Skeletal muscle cell (primary cell): ENCODE measurements around the gene MESP2.

Source experiments
- DNase-seq: peaks from one replicate; pipeline ENCODE4 v3.0.0-alpha.2; 2010; ENCODE audit warnings: low read depth
- H3K4me3 ChIP-seq: 2 replicates; pipeline ENCODE4 v1.5.1; 2011; ENCODE audit warnings: low read depth, mild to moderate bottlenecking, control low read depth, low read length, moderate library complexity

Gene MESP2

GRCh38 chr15:89776274-89777072 is at the start of gene MESP2:
Gene MESP2 (plus strand): TSS chr15:89776332. CDS start chr15:89776358, 26 bp downstream.
- DNase-seq, result no peak
- peak within 1 kb of the TSS; percentile 46 for H3K4me3 ChIP-seq

GRCh38 chr15:89728254-89728653 is 47.9 kb upstream of the MESP2 start:
- DNase-seq, result peak; percentile 76
- no peak overlapping the region for H3K4me3 ChIP-seq

DNA sequence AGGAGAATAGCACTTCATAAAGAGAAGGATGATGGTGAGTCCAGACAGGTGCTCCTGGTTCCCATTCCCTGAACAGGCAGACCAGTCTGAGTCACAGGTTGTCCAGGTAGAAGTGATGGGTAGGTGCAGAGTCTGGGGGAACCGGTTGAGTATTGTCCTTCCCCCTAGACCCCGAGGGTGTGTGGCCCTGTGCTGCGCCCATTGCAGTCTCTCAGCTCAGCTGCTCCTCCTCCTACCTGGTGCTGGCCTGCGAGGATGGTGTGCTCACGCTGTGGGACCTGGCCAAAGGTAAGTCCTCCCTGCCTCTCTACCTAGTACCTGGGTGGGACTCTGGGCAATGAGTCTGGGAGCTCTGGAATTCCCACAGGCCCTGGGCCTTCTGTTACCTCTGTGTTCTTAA is 44.9 kb upstream of the MESP2 start:
- DNase-seq, result no peak

DNA sequence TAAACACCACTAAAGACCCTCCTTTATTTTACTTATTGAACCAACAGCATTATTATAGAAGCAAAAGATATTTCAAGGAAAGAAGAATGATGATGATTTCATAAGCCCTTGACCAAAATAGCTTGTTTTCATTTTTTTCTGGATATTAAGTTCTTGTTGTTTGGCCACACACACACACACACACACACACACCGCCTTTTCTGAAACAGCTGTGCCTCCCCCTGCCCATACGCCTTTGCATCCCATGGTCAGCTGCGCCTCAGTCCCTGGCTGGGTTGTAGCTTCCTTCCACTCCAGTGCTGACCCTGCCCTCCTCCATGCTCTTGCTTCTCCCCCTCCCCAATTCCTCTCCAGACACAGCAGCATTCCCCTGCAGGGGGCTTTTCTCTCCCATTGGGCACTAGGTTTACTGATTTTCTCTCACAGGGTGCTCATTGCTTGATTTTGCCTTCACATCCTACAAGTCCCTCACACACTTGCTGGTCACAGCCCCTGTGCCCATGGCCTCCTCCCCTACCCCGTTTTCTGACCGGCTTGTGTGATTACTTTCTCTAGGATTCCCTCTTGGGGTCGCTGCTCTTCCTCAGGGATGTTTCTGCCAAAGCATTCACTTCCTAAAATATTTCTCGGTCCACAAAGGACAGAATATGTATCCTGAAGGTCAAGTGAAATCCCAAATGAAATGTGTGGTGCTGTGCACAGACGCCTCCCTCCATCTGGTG is 43.5 kb upstream of the MESP2 start:
- no peak for DNase-seq
- H3K4me3 ChIP-seq, result no peak overlapping the region

More for the DNA sequence above, 44.9 kb upstream of the MESP2 start:
- H3K4me3 ChIP-seq, result no peak overlapping the region

GRCh38 chr15:89735773-89736172 is 40.4 kb upstream of the MESP2 start:
- no peak overlapping the region for H3K4me3 ChIP-seq
- no peak for DNase-seq

DNA sequence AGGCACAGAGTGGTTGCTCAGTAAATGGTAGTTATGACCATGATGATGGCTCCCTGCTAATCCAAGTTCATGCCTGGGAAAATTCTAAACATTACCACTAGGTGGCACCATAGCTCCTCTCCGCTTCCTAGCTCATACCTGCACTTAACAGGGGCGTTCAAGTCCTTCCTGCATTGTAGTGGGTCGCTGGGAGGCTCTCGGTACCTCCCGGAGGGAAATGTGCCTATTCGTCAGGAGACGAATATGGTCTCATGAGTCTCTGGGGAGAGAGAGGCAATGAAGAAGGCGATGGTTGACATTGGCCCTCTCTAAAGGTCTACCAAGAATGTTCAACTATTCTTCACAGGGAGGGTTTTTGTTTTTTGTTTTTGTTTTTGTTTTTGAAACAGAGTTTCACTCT is 36.0 kb upstream of the MESP2 start:
- no peak for DNase-seq
- no peak overlapping the region for H3K4me3 ChIP-seq

- no peak overlapping the region for H3K4me3 ChIP-seq
- no peak for DNase-seq
Measured at GRCh38 chr15:89743011-89743410, 33.1 kb upstream of the MESP2 start.

- H3K4me3 ChIP-seq, result no peak overlapping the region
- DNase-seq, result no peak
Measured at GRCh38 chr15:89743594-89743993, 32.5 kb upstream of the MESP2 start.

DNA sequence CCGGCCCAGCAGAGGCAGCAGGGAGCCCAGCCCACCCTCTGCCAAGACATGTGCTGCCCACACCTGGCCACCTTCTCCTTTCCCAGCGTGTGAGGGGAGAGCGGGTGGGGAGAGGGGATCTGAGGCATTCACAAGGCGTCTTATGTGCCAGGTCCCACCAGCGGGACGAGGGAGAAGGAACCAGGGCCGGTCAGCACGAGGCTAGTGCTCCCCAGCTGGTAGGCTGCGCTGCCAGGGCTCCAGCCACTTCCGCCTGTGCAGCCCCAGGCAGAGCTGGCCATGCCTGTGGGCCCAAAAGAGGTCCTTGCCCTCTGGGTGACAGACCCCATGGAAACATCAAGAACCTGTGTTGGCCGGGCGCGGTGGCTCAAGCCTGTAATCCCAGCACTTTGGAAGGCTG is 31.0 kb upstream of the MESP2 start:
- DNase-seq, result no peak

DNA sequence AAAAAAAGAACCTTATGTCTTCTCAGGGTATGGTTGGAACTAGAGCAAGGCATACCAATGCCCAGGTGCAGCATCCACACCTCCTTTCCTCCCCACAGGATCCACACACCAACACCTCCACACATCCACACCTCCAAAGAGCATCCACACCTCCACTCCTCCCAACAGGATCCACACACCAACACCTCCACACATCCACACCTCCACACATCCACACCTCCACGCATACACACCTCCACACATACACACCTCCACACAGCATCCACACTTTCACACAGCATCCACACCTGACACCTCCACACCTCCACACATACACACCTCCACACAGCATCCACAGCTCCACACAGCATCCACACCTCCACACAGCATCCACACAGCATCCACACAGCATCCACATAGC is 30.4 kb upstream of the MESP2 start:
- no peak for DNase-seq
- no peak overlapping the region for H3K4me3 ChIP-seq

More for the DNA sequence above, 31.0 kb upstream of the MESP2 start:
- H3K4me3 ChIP-seq, result no peak overlapping the region

GRCh38 chr15:89746386-89746780 is 29.7 kb upstream of the MESP2 start:
- no peak overlapping the region for H3K4me3 ChIP-seq
- DNase-seq, result no peak

DNA sequence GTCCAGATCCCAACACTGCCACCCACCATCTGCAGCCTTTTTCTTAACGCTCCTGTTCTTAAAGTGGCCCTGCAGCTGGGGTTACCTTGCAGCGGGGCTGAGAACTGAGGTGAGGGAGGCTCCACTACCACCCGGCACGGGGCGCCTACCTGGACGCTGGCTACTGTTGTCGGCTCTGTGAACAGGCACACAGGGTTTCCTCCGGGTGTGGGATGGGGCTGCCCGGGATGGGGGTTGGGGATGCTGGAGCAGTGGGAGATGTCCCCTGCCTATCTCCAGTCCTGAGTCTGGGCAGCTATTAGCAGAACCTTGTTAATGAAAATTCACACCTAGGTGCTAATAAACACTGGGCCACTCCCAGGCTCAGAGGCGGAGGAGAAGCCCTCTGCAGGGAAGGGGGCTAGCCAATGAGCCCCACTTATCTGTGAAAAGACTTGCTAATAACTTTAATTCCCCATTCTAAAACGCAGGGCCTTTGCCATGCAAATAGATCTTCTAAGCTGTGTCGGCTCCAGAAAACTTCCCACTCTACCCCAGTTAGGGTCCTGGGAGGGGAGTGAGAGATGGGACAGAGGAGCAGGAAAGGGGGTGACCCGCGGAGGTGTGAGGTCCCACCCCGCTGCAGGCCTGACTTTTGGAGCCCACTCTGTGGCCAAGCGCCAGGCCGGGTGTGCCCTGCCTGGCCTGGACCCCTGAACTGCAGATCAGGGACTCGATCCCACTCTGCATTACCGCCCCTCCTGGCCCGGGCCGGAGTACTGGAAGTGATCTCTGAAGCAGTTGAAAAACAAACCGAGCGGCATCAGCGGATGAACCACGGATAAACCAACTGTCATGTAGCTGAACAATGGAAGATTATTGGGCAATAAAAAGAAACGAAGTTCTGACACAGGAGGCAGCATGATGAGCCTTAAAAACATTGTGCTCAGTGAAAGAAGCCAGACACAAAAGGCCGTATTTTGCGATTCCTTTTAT is 28.1 kb upstream of the MESP2 start:
- H3K4me3 ChIP-seq, result no peak overlapping the region
- DNase-seq, result no peak

DNA sequence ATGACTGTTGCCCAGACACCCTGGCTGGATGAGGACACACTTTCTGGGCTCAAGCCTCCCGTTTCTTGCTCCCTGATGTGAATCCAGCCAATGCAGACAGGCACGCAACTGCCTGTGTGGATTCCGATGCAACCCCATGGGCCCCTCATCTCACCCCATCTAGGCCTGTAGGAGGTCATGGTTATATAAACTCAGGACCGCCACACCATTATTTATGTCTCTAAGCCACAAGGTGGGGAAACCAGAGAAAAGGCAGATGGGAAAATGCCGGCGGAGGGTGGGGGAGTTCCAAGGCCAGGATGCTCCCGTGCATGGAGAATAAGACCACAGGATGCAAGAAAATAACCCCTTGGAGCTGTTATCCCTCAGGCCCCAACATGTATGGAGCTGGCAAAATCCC is 27.1 kb upstream of the MESP2 start:
- no peak for DNase-seq
- H3K4me3 ChIP-seq, result no peak overlapping the region

DNA sequence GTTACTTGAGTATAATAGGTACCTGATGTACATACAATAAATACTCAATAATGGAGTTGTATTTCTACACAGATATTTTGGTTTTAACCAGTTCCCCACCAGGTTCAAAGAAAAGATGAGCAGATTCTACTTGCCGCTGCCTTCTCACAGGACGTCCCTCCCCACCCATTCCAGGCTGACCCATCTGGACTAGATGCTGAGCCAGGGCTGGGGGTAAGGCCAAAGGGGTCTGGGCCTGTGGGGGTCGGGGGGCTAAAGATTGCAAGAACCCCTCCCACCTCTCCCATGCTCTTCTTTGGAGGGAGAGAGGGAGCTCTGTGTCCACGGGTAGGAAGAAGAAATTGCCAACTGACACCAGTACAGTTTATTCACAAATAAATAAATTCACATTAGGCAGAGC is 26.6 kb upstream of the MESP2 start:
- DNase-seq, result no peak

DNA sequence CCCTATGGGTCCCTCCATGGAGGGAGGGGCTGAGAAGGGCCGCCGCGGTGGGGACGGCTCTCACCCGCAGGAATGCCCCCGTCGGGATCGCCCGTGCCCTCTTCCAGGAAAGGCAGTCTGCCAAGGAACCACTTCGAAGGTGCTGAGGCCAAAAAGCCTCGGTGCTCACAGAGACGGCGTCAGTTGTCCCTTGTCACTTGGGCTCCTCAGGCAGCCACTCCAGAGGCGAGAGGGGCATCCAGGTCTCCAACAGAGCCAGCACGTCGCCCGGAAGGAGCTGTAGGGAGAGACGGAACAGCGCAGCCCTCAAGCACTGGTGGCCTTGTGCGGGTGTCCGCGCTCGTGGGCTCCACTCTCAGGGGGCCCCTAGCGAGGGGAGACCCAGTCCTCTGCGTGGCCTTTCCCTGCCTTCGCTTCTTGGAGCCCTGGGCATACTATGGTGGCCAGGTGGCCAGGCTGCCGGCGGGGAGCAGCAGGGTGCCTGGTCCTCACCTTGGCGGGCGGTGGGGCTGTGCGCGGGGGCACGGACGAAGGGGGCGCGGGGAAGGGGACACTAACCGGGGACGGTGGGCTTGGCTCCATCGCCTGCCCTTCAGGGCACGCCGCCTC is 26.1 kb upstream of the MESP2 start:
- peak overlapping the region; percentile 51 for H3K4me3 ChIP-seq
- DNase-seq, result no peak

More for the DNA sequence above, 26.6 kb upstream of the MESP2 start:
- H3K4me3 ChIP-seq, result no peak overlapping the region

GRCh38 chr15:89750560-89751542 is 25.3 kb upstream of the MESP2 start, which contains the start of gene MESP1:
Gene MESP1 (minus strand): TSS chr15:89751249. CDS start chr15:89751231, 18 bp downstream.
- peak within 1 kb of the TSS; percentile 51 for H3K4me3 ChIP-seq
- peak; percentile 53 for DNase-seq

GRCh38 chr15:89751748-89752147 is 24.4 kb upstream of the MESP2 start:
- DNase-seq, result no peak
- H3K4me3 ChIP-seq, result no peak overlapping the region

- DNase-seq, result no peak
- H3K4me3 ChIP-seq, result no peak overlapping the region
Measured at GRCh38 chr15:89753855-89754254, 22.3 kb upstream of the MESP2 start.
